GM19397 (cell line): ENCODE results near the gene DYNC2H1.

ENCODE experiments used
- ATAC-seq: cut with Tn5 transposase; IDR thresholded peaks from one replicate; pipeline ENCODE4 v1.9.1; 2021; ENCODE audit warnings: mild to moderate bottlenecking, moderate library complexity; ENCODE audit not compliant: unreplicated experiment

The DYNC2H1 gene

GRCh38 chr11:103274025-103274424 is 164.8 kb downstream of the DYNC2H1 start:
- no peak for ATAC-seq

- no peak for ATAC-seq
Observed at GRCh38 chr11:103279821-103280220, 170.6 kb downstream of the DYNC2H1 start.

- no peak for ATAC-seq
Observed at GRCh38 chr11:103281301-103281700, 172.1 kb downstream of the DYNC2H1 start.

- ATAC-seq = no peak
Observed at GRCh38 chr11:103284260-103284659, 175.0 kb downstream of the DYNC2H1 start.

GRCh38 chr11:103294516-103294915 is 185.3 kb downstream of the DYNC2H1 start:
- no peak for ATAC-seq

GRCh38 chr11:103295704-103296103 is 186.5 kb downstream of the DYNC2H1 start:
- ATAC-seq = no peak

- ATAC-seq = no peak
Observed at GRCh38 chr11:103297900-103298299, 188.7 kb downstream of the DYNC2H1 start.

- no peak for ATAC-seq
Observed at GRCh38 chr11:103315248-103315647, 206.0 kb downstream of the DYNC2H1 start.

- no peak for ATAC-seq
Observed at GRCh38 chr11:103317118-103317517, 207.9 kb downstream of the DYNC2H1 start.

GRCh38 chr11:103322821-103323220 is 213.6 kb downstream of the DYNC2H1 start:
- ATAC-seq = no peak

GRCh38 chr11:103325686-103326069 is 216.5 kb downstream of the DYNC2H1 start:
- ATAC-seq = peak; percentile 17

GRCh38 chr11:103326070-103326794 is 217.0 kb downstream of the DYNC2H1 start:
- ATAC-seq = peak; percentile 82

- ATAC-seq = no peak
Observed at GRCh38 chr11:103327721-103328120, 218.5 kb downstream of the DYNC2H1 start.

GRCh38 chr11:103332409-103332808 is 223.2 kb downstream of the DYNC2H1 start:
- no peak for ATAC-seq

GRCh38 chr11:103338621-103339484 is 229.6 kb downstream of the DYNC2H1 start:
- ATAC-seq = no peak

GRCh38 chr11:103339485-103339857 is 230.2 kb downstream of the DYNC2H1 start:
- ATAC-seq = no peak

GRCh38 chr11:103340956-103341355 is 231.7 kb downstream of the DYNC2H1 start:
- ATAC-seq = no peak

- ATAC-seq = no peak
Observed at GRCh38 chr11:103344886-103345285, 235.7 kb downstream of the DYNC2H1 start.

GRCh38 chr11:103349595-103349994 is 240.4 kb downstream of the DYNC2H1 start:
- no peak for ATAC-seq

GRCh38 chr11:103354656-103355055 is 245.4 kb downstream of the DYNC2H1 start:
- ATAC-seq = no peak

GRCh38 chr11:103358251-103358650 is 249.0 kb downstream of the DYNC2H1 start:
- ATAC-seq = no peak

- no peak for ATAC-seq
Observed at GRCh38 chr11:103359216-103359615, 250.0 kb downstream of the DYNC2H1 start.
